A549 (cell line): ENCODE results near the gene AFF3. TPM values are rescaled to one million over a fixed set of nuclear protein-coding genes. Genes with fewer than 3 reads are reported as not detected.

Source experiments
- ATAC-seq, 2 experiments: fragments of 200-7000 bp in 1 of 2; fragments of >200 bp in 1 of 2; cut with Nextera tagmentation in 1 of 2; cut with Tn5 transposase in 1 of 2; 3 replicates each; pipeline versions ENCODE4 v1.8.0 to v1.9.1; 2018 to 2020; ENCODE audit warnings: mild to moderate bottlenecking in 1 of 2, moderate library complexity in 1 of 2
- CTCF ChIA-PET: fragments of 300-600 bp; sonication (Branson Sonifier 250); formaldehyde crosslinking; extraction: SDS; loops from one replicate; lab custom pipeline; 2021; ENCODE audit warnings: antibody characterized with exemption, inconsistent platforms; lab: Yijun Ruan, JAX
- POLR2A ChIA-PET: fragments of 350-600 bp; formaldehyde crosslinking; extraction: SDS; loops from one replicate; lab custom pipeline; 2021; ENCODE audit warnings: antibody characterized with exemption, inconsistent platforms; lab: Yijun Ruan, JAX
- DNase-seq, 2 experiments: peaks; one replicate each; pipeline versions ENCODE4 v3.0.0 to v3.0.0-alpha.2; 2011 to 2016; ENCODE audit warnings: low read depth in 1 of 2, low spot score in 1 of 2
- FAIRE-seq: peaks from 2 replicates; lab custom pipeline; 2011; peaks lifted over from hg19 to GRCh38; lab: Jason Lieb, UNC
- H3K27ac ChIP-seq, 2 experiments: fragments of >200 bp; sonication (Bioruptor Twin); formaldehyde crosslinking; 3 replicates each; pipeline ENCODE4 v1.5.1; 2016 to 2017
- H3K4me1 ChIP-seq: fragments of >200 bp; sonication (Bioruptor Twin); formaldehyde crosslinking; 3 replicates; pipeline ENCODE4 v1.6.1; 2016
- H3K4me2 ChIP-seq: fragments of >200 bp; sonication (Bioruptor Twin); formaldehyde crosslinking; 3 replicates; pipeline ENCODE4 v1.6.1; 2016
- H3K4me3 ChIP-seq: fragments of >200 bp; sonication (Bioruptor Twin); formaldehyde crosslinking; 3 replicates; pipeline ENCODE4 v1.5.1; 2016
- H3K9me3 ChIP-seq: fragments of >200 bp; sonication (Bioruptor Twin); formaldehyde crosslinking; 3 replicates; pipeline ENCODE4 v1.6.1; 2016
- BCL3 ChIP-seq: fragments of >200 bp; sonication (Bioruptor Twin); formaldehyde crosslinking; IDR thresholded peaks from 3 replicates; pipeline ENCODE4 v1.6.1; 2016
- CBX2 ChIP-seq: fragments of 200-600 bp; sonication (generic); IDR thresholded peaks from 2 replicates; pipeline ENCODE4 v1.6.1; 2016; ENCODE audit warnings: low read depth, mild to moderate bottlenecking, borderline replicate concordance
- CHD2 ChIP-seq: fragments of 150-350 bp; IDR thresholded peaks from 2 replicates; pipeline ENCODE4 v1.6.1; 2014; ENCODE audit warnings: low read length; ENCODE audit not compliant: partially characterized antibody
- E2F6 ChIP-seq: IDR thresholded peaks from 2 replicates; pipeline ENCODE4 v1.6.1; 2012; ENCODE audit warnings: low read depth, borderline replicate concordance
- ELK1 ChIP-seq: fragments of 150-350 bp; IDR thresholded peaks from 2 replicates; pipeline ENCODE4 v1.6.1; 2014; ENCODE audit warnings: low read depth, mild to moderate bottlenecking, low read length
- EP300 ChIP-seq, 2 experiments: fragments of >200 bp; sonication (Bioruptor Twin); formaldehyde crosslinking; IDR thresholded peaks; 2 replicates in 1 of 2; 3 replicates in 1 of 2; pipeline ENCODE4 v1.6.1; 2016 to 2017
- FOSL2 ChIP-seq, 2 experiments: fragments of 450-650 bp in 1 of 2; fragments of >200 bp in 1 of 2; sonication (Bioruptor Twin) in 1 of 2; formaldehyde crosslinking; IDR thresholded peaks; 2 replicates each; pipeline versions ENCODE4 v1.5.0 to v1.6.1; 2016 to 2020; ENCODE audit warnings: mild to moderate bottlenecking in 1 of 2, moderate library complexity in 1 of 2
- GATA3 ChIP-seq: IDR thresholded peaks from 2 replicates; pipeline ENCODE4 v1.6.1; 2012; ENCODE audit warnings: borderline replicate concordance
- HDAC2 ChIP-seq: fragments of 200-600 bp; sonication (generic); IDR thresholded peaks from 2 replicates; pipeline ENCODE4 v1.6.1; 2016
- HES2 ChIP-seq: fragments of >200 bp; sonication (Bioruptor Twin); formaldehyde crosslinking; IDR thresholded peaks from 2 replicates; pipeline ENCODE4 v1.6.1; 2016
- HEYL ChIP-seq: fragments of 250-450 bp; sonication (Bioruptor Pico); IDR thresholded peaks from 2 replicates; pipeline ENCODE4 v1.8.0; 2021; ENCODE audit warnings: mild to moderate bottlenecking, moderate library complexity
- HOXA7 ChIP-seq: fragments of 250-450 bp; sonication (Bioruptor Pico); IDR thresholded peaks from 2 replicates; pipeline ENCODE4 v1.5.0; 2020; ENCODE audit warnings: mild to moderate bottlenecking, moderate library complexity
- HOXB5 ChIP-seq: fragments of 250-450 bp; sonication (Bioruptor Pico); IDR thresholded peaks from 2 replicates; pipeline ENCODE4 v1.5.0; 2020; ENCODE audit warnings: mild to moderate bottlenecking, moderate library complexity
- JUN ChIP-seq, 2 experiments: fragments of >200 bp; sonication (Bioruptor Twin); formaldehyde crosslinking; IDR thresholded peaks; 2 replicates in 1 of 2; 3 replicates in 1 of 2; pipeline ENCODE4 v1.6.1; 2016 to 2017
- MAZ ChIP-seq: fragments of 150-350 bp; IDR thresholded peaks from 2 replicates; pipeline ENCODE4 v1.6.1; 2014; ENCODE audit warnings: antibody characterized with exemption, low read depth, low read length, borderline replicate concordance
- NR3C1 ChIP-seq: fragments of >200 bp; sonication (Bioruptor Twin); formaldehyde crosslinking; IDR thresholded peaks from 3 replicates; pipeline ENCODE4 v1.6.1; 2017
- RFX5 ChIP-seq: fragments of 450-650 bp; IDR thresholded peaks from 2 replicates; pipeline ENCODE4 v1.7.1; 2014; ENCODE audit warnings: antibody characterized with exemption, mild to moderate bottlenecking, moderate library complexity
- RNF2 ChIP-seq: fragments of 200-600 bp; sonication (generic); IDR thresholded peaks from 2 replicates; pipeline ENCODE4 v1.6.1; 2016; ENCODE audit warnings: low read depth, mild to moderate bottlenecking, antibody characterized with exemption, moderate library complexity, borderline replicate concordance
- TFCP2L1 ChIP-seq: fragments of 250-450 bp; sonication (Bioruptor Pico); IDR thresholded peaks from 2 replicates; pipeline ENCODE4 v1.5.0; 2021; ENCODE audit warnings: mild to moderate bottlenecking
- TP53 ChIP-seq: fragments of 250-450 bp; sonication (Bioruptor Pico); IDR thresholded peaks from 2 replicates; pipeline ENCODE4 v1.5.0; 2021; ENCODE audit warnings: mild to moderate bottlenecking, moderate library complexity
- USF2 ChIP-seq: fragments of 450-650 bp; IDR thresholded peaks from 2 replicates; pipeline ENCODE4 v1.6.1; 2014; ENCODE audit warnings: antibody characterized with exemption
- ZNF302 ChIP-seq: fragments of 250-450 bp; sonication (Bioruptor Pico); IDR thresholded peaks from 2 replicates; pipeline ENCODE4 v1.9.0; 2021; ENCODE audit warnings: inconsistent platforms, mild to moderate bottlenecking, moderate library complexity
- ZSCAN20 ChIP-seq: fragments of 250-450 bp; sonication (Bioruptor Pico); IDR thresholded peaks from 2 replicates; pipeline ENCODE4 v1.8.0; 2022; ENCODE audit warnings: mild to moderate bottlenecking, moderate library complexity
- WGBS: methylation state at CpG from one replicate; pipeline ENCODE4 v1.1.6; 2017; ENCODE audit errors: missing lambda C conversion rate; 5-methylcytosine and 5-hydroxymethylcytosine counted together
- polyA plus RNA-seq, 4 experiments: library from polyadenylated mRNA; depleted of rRNA in 3 of 4; stranded (reverse); fragments of >200 nt; fragmentation: RNase III in 1 of 4; extraction: RNeasy Plus Mini Kit Qiagen cat#74134 plus additional on column Dnase treatment in 1 of 4; gene quantifications; 2 replicates in 3 of 4; 3 replicates in 1 of 4; pipeline ENCODE4 v1.2.3, GENCODE V29; 2011 to 2017

The AFF3 gene
- polyA plus RNA-seq, 2 of the 4 experiments (the other 2 are of a cell fraction), result not detected

- TF ChIP-seq HOXA7 (CRISPR knock-in tag) (no peak), RFX5 (no peak), TP53 (CRISPR knock-in tag) (no peak), CHD2 (no peak), HOXB5 (CRISPR knock-in tag) (no peak), E2F6 (no peak), ZSCAN20 (CRISPR knock-in tag) (no peak)
Measured at GRCh38 chr2:100151310-100151709, 8.9 kb upstream of the AFF3 start (continued).

GRCh38 chr2:100148883-100149282 is 6.5 kb upstream of the AFF3 start:
- H3K4me3 ChIP-seq, result no peak overlapping the region
- ChIA-PET POLR2A (no interaction called here), CTCF (no interaction called here)
- FAIRE-seq (no peak), ATAC-seq (no peak), DNase-seq (no peak)
- no peaks in the 10 kb centered on the region for H3K4me1 ChIP-seq
- no peak overlapping the region for H3K4me2 ChIP-seq
- H3K27ac ChIP-seq, result no peak overlapping the region
- WGBS, result 31% methylated on average over 4 of the region's 4 CpGs
- TF ChIP-seq NR3C1, result no peak
- H3K9me3 ChIP-seq, result no peaks in the 10 kb centered on the region

- ChIA-PET POLR2A (no interaction called here), CTCF (no interaction called here)
- H3K4me1 ChIP-seq, result no peaks in the 10 kb centered on the region
- ATAC-seq (no peak), FAIRE-seq (no peak), DNase-seq (no peak)
- H3K4me3 ChIP-seq, result no peak overlapping the region
- 27% methylated on average over 2 of the region's 2 CpGs for WGBS
- H3K4me2 ChIP-seq, result no peak overlapping the region
- H3K27ac ChIP-seq, result no peak overlapping the region
- TF ChIP-seq EP300 (IDR thresholded peaks at IDR 0.05) (no peak), ELK1 (no peak), CBX2 (no peak), MAZ (no peak), JUN (IDR thresholded peaks at IDR 0.05) (no peak), HDAC2 (no peak), ZNF302 (no peak), FOSL2 (IDR thresholded peaks at IDR 0.05) (no peak), FOSL2 (CRISPR knock-in tag; IDR thresholded peaks at IDR 0.05) (no peak), HES2 (no peak), HEYL (no peak), CHD2 (no peak), TP53 (CRISPR knock-in tag) (no peak), RNF2 (no peak), GATA3 (no peak), USF2 (no peak), HOXA7 (CRISPR knock-in tag) (no peak), BCL3 (no peak), TFCP2L1 (CRISPR knock-in tag) (no peak)
- TF ChIP-seq, all 56 proteins: peak for 0
- H3K9me3 ChIP-seq, result no peaks in the 10 kb centered on the region
Measured at GRCh38 chr2:100146657-100146960, 4.2 kb upstream of the AFF3 start.
